Measurements from ENCODE around the gene RSPH3. TPM values are rescaled to one million over a fixed set of nuclear protein-coding genes. Genes with fewer than 3 reads are reported as not detected.

Gene RSPH3
- total RNA-seq, result 6.0 and 6.3 TPM in 2 replicates

GRCh38 chr6:158999666-159000403 lies at the start of gene RSPH3:
Gene RSPH3 (minus strand): TSS chr6:159000202. CDS start chr6:158999550, 652 bp downstream.

GRCh38 chr6:159044899-159045727 lies 45.1 kb upstream of the RSPH3 start, which contains the start of gene TAGAP:
Gene TAGAP (minus strand): TSS chr6:159044991. CDS start chr6:159044146, 845 bp downstream.

Other genes starting within 250 kb of the RSPH3 start
- gene EZR, start 180.8 kb downstream of the RSPH3 start, total RNA-seq, result 95.7 and 116 TPM in 2 replicates
- gene TAGAP, start 44.8 kb upstream of the RSPH3 start, total RNA-seq, result not detected in 2 replicates
- not detected in 2 replicates for gene FNDC1, start 169.2 kb upstream of the RSPH3 start, total RNA-seq